Left ventricle myocardium inferior (tissue), 1 donor: ENCODE measurements around the gene CCDC54. TPM values are rescaled to one million over a fixed set of nuclear protein-coding genes. Genes with fewer than 3 reads are reported as not detected.

Experiments used
- DNase-seq: peaks from one replicate; pipeline ENCODE4 v3.0.0-alpha.2; 2020
- H3K27ac ChIP-seq: fragments of 200-600 bp; replicated peaks from 2 replicates; pipeline ENCODE4 v1.8.0; 2021
- H3K27me3 ChIP-seq: fragments of 200-600 bp; 2 replicates; pipeline ENCODE4 v1.8.0; 2021; ENCODE audit warnings: low read depth
- H3K36me3 ChIP-seq: fragments of 200-600 bp; 2 replicates; pipeline ENCODE4 v1.8.0; 2021
- H3K4me1 ChIP-seq: fragments of 200-600 bp; 2 replicates; pipeline ENCODE4 v1.8.0; 2021
- H3K4me3 ChIP-seq: fragments of 200-600 bp; 2 replicates; pipeline ENCODE4 v1.8.0; 2021; ENCODE audit warnings: mild to moderate bottlenecking, moderate library complexity
- H3K9me3 ChIP-seq: fragments of 200-600 bp; replicated peaks from 2 replicates; pipeline ENCODE4 v1.8.0; 2021
- intact Hi-C: fragments of 100-400 bp; cut with micrococcal nuclease; formaldehyde crosslinking; loops from one replicate; pipeline ENCODE4 v1.11.0; 2022
- total RNA-seq: library from RNA; stranded (reverse); fragmentation: NEBNext Ultra II Directional; extraction: Animal tissue kit (Norgen Biotek cat#: 25700); gene quantifications from one replicate; pipeline ENCODE4 v1.2.1, GENCODE V29; 2021
- TF ChIP-seq, protein P1 (sequence below): fragments of 200-600 bp; IDR thresholded peaks from 2 replicates; pipeline ENCODE4 v1.8.0; 2021; ENCODE audit warnings: antibody characterized with exemption, mild to moderate bottlenecking, borderline replicate concordance
- donor health status: DM: no; HTN: yes; CAD: no; lungs with severe emphysema.

The CCDC54 gene
- total RNA-seq, 1 donor from 2014 or later = not detected

DNA sequence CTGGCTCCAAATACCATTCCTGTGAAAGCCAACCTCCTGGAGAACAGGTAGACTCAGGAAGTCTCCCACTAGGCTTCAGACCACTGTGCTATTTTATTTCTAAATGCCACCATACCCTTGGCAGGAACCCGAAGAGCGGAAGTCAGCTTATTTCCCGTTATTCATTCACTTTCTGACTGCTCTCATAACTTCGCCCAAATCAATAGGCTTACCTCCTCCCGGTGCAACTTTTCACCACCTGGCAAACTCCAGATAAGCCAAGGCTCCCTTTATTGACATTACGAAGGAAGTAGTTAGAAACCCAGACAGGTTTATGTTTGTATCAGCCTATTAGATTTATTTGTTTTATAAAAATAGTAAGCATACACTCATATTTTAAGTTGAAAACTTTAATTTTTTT is 3.3 kb upstream of the CCDC54 start:
- Histone ChIP-seq H3K27me3 (no peaks in the 10 kb centered on the region), H3K27ac (no peak overlapping the region), H3K4me3 (no peak overlapping the region), H3K36me3 (no peaks in the 10 kb centered on the region), H3K4me1 (no peaks in the 10 kb centered on the region), H3K9me3 (no peaks in the 10 kb centered on the region)
- TF ChIP-seq, protein P1, sequence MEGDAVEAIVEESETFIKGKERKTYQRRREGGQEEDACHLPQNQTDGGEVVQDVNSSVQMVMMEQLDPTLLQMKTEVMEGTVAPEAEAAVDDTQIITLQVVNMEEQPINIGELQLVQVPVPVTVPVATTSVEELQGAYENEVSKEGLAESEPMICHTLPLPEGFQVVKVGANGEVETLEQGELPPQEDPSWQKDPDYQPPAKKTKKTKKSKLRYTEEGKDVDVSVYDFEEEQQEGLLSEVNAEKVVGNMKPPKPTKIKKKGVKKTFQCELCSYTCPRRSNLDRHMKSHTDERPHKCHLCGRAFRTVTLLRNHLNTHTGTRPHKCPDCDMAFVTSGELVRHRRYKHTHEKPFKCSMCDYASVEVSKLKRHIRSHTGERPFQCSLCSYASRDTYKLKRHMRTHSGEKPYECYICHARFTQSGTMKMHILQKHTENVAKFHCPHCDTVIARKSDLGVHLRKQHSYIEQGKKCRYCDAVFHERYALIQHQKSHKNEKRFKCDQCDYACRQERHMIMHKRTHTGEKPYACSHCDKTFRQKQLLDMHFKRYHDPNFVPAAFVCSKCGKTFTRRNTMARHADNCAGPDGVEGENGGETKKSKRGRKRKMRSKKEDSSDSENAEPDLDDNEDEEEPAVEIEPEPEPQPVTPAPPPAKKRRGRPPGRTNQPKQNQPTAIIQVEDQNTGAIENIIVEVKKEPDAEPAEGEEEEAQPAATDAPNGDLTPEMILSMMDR = no peak
- DNase-seq = no peak
- intact Hi-C loops = no loop called here

GRCh38 chr3:107375682-107376081 is 1.6 kb upstream of the CCDC54 start:
- no peaks in the 10 kb centered on the region for H3K4me1 ChIP-seq
- no peak overlapping the region for H3K27ac ChIP-seq
- no peak overlapping the region for H3K4me3 ChIP-seq
- TF ChIP-seq, protein P1 = no peak
- H3K36me3 ChIP-seq = no peaks in the 10 kb centered on the region
- intact Hi-C loops = no loop called here
- DNase-seq = no peak
- no peaks in the 10 kb centered on the region for H3K27me3 ChIP-seq
- H3K9me3 ChIP-seq = no peaks in the 10 kb centered on the region

GRCh38 chr3:107382631-107383030 is 5.4 kb downstream of the CCDC54 start:
- intact Hi-C loops = no loop called here
- TF ChIP-seq, protein P1 = no peak
- Histone ChIP-seq H3K4me3 (no peak overlapping the region), H3K36me3 (no peaks in the 10 kb centered on the region), H3K9me3 (no peaks in the 10 kb centered on the region), H3K27ac (no peak overlapping the region), H3K4me1 (no peaks in the 10 kb centered on the region), H3K27me3 (peaks cover 5% of the 10 kb centered on the region)
- no peak for DNase-seq

GRCh38 chr3:107384428-107384827 is 7.2 kb downstream of the CCDC54 start:
- Histone ChIP-seq H3K4me1 (no peaks in the 10 kb centered on the region), H3K36me3 (no peaks in the 10 kb centered on the region), H3K9me3 (no peaks in the 10 kb centered on the region), H3K4me3 (no peak overlapping the region), H3K27ac (no peak overlapping the region), H3K27me3 (peaks cover 5% of the 10 kb centered on the region)
- intact Hi-C loops = no loop called here
- DNase-seq = no peak
- TF ChIP-seq, protein P1 = no peak

GRCh38 chr3:107384907-107385306 is 7.7 kb downstream of the CCDC54 start:
- H3K36me3 ChIP-seq = no peaks in the 10 kb centered on the region
- TF ChIP-seq, protein P1 = no peak
- no peaks in the 10 kb centered on the region for H3K9me3 ChIP-seq
- no peaks in the 10 kb centered on the region for H3K4me1 ChIP-seq
- no peak for DNase-seq
- intact Hi-C loops = no loop called here
- H3K4me3 ChIP-seq = no peak overlapping the region
- H3K27ac ChIP-seq = no peak overlapping the region
- peaks cover 5% of the 10 kb centered on the region for H3K27me3 ChIP-seq

- Histone ChIP-seq H3K27me3 (no peaks in the 10 kb centered on the region), H3K4me1 (no peaks in the 10 kb centered on the region), H3K4me3 (no peak overlapping the region), H3K9me3 (no peaks in the 10 kb centered on the region), H3K36me3 (no peaks in the 10 kb centered on the region), H3K27ac (no peak overlapping the region)
- intact Hi-C loops = no loop called here
- no peak for DNase-seq
- TF ChIP-seq, protein P1 = no peak
Observed at GRCh38 chr3:107387555-107387954, 10.3 kb downstream of the CCDC54 start.
